Peyer's patch (tissue), 4 donors: Measurements from ENCODE around the gene IL17RD. TPM values are rescaled to one million over a fixed set of nuclear protein-coding genes. Genes with fewer than 3 reads are reported as not detected.

Experiments used
- DNase-seq, 3 donors: peaks; one replicate each; pipeline ENCODE4 v3.0.0-alpha.2; 2017 to 2019
- H3K27ac ChIP-seq, 4 donors: fragments of 200-600 bp; sonication (generic); one replicate each; pipeline ENCODE4 v1.5.1; 2016 to 2019
- H3K27me3 ChIP-seq, 2 donors: fragments of 200-600 bp; sonication (generic); one replicate each; pipeline ENCODE4 v1.5.1; 2019
- H3K36me3 ChIP-seq, 3 donors: fragments of 200-600 bp; sonication (generic); one replicate each; pipeline ENCODE4 v1.5.1; 2016 to 2019
- H3K4me1 ChIP-seq, 4 donors: fragments of 200-600 bp; sonication (generic); one replicate each; pipeline ENCODE4 v1.5.1; 2016 to 2019
- H3K4me3 ChIP-seq, 4 donors: fragments of 200-600 bp; sonication (generic); 1 replicate in 3 of 4; 2 replicates in 1 of 4; pipeline ENCODE4 v1.5.1; 2016 to 2019; ENCODE audit warnings: mild to moderate bottlenecking in 1 of 4
- H3K9me3 ChIP-seq, 4 donors: fragments of 200-600 bp; sonication (generic); one replicate each; pipeline ENCODE4 v1.5.1; 2016 to 2019; ENCODE audit warnings: mild to moderate bottlenecking in 1 of 4
- POLR2A ChIP-seq, 2 donors: fragments of 450-650 bp; IDR thresholded peaks; one replicate each; pipeline ENCODE4 v1.5.1; 2017; ENCODE audit warnings: antibody characterized with exemption in 2 of 2, mild to moderate bottlenecking in 2 of 2, moderate library complexity in 2 of 2
- total RNA-seq, 4 donors: library from RNA; depleted of rRNA; stranded (reverse); fragments of >200 nt; gene quantifications; one replicate each; pipeline ENCODE4 v1.1.0, GENCODE V29; 2016
- TF ChIP-seq, protein P1 (sequence below), 6 experiments: fragments of 450-650 bp in 4 of 6; fragments of 200-600 bp in 2 of 6; sonication (generic) in 1 of 6; IDR thresholded peaks; one replicate each; pipeline ENCODE4 v1.5.1; 2017 to 2019; ENCODE audit warnings: antibody characterized with exemption in 6 of 6, mild to moderate bottlenecking in 3 of 6, moderate library complexity in 1 of 6

The IL17RD gene
- total RNA-seq, 4 donors from 2014 or later, result 0.88 to 5.8 (median 2.1) TPM

DNA sequence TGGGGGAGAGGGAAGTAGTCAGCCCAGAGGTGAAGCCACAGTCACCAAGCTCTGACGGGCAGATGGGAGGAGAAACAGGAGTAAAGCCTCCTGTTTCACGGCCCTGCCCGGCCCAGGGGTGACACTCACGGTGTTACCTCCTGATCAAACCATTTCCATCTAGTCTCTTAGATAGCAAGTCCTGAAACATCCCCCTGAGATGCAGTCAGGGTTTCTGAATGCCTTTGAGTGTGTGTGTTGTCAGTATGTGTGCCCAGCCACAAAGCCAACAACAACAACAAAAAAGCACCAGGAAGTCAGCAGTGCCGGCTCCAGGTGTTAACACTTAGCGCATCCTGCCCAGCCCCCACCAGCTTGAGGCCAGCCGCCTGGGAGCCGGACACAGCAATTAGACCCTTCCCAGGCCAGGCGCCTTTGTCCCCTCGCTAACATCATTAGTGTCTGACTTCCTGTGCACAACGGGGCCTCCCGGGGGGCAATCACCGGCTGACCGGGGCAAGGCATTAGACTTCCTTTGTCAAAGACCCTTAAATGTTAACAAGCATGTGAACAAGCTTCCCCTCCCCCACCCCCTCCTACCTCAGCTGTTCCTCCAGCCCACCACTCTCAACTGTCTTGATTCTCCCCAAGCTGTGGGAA lies 34.5 kb downstream of the IL17RD start:
- Histone ChIP-seq H3K9me3 (no peaks in the 10 kb centered on the region), H3K27ac (no peak overlapping the region), H3K27me3 (no peaks in the 10 kb centered on the region), H3K4me3 (no peak overlapping the region), H3K36me3 (no peaks in the 10 kb centered on the region), H3K4me1 (no peaks in the 10 kb centered on the region)
- DNase-seq, result no peak
- TF ChIP-seq POLR2A (IDR thresholded peaks at IDR 0.05), result no peak
- TF ChIP-seq, protein P1, sequence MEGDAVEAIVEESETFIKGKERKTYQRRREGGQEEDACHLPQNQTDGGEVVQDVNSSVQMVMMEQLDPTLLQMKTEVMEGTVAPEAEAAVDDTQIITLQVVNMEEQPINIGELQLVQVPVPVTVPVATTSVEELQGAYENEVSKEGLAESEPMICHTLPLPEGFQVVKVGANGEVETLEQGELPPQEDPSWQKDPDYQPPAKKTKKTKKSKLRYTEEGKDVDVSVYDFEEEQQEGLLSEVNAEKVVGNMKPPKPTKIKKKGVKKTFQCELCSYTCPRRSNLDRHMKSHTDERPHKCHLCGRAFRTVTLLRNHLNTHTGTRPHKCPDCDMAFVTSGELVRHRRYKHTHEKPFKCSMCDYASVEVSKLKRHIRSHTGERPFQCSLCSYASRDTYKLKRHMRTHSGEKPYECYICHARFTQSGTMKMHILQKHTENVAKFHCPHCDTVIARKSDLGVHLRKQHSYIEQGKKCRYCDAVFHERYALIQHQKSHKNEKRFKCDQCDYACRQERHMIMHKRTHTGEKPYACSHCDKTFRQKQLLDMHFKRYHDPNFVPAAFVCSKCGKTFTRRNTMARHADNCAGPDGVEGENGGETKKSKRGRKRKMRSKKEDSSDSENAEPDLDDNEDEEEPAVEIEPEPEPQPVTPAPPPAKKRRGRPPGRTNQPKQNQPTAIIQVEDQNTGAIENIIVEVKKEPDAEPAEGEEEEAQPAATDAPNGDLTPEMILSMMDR (IDR thresholded peaks at IDR 0.05), result no peak

DNA sequence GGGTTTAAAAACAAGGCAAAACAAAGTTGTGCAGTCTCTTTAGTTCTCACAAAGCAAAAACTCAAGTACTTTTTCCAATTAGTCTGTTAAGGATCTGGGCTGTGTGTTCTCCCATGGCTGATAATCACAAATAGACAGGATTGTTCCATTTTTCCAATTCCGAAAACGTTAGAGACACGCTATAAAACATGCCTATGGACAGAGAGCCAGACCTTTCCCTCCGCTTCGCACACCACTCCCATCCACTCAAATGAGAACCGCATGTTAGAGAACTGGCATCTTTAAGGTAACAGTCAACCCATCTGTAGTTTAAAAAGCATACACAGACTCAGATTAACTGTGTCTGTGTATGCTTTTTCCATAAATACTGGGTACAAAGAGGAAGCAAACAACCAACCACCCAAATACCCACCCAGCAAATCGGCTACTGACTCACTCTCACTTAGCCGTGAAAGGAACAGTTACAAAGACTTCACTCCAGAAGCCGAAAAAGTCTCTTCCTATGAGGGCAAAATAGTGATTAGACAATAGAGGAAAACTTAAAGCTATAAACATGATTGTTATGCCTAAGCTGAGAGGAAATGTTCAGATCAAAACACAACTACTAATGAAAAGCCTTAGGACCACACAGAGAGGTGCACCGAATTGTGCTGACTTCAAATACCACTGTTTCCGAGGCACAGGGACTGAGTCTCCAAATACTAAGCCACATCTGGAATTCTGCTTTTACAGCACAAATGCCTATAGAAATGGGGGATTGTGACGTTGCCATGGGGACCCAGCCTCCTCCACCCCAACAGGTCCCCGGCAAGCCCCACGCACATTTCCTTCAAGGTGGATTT lies 36.1 kb downstream of the IL17RD start:
- no peak for DNase-seq
- no peaks in the 10 kb centered on the region for H3K27me3 ChIP-seq
- H3K4me1 ChIP-seq, result no peaks in the 10 kb centered on the region
- H3K4me3 ChIP-seq, result no peak overlapping the region
- TF ChIP-seq POLR2A (IDR thresholded peaks at IDR 0.05), result no peak
- TF ChIP-seq, protein P1 (IDR thresholded peaks at IDR 0.05), result no peak
- H3K27ac ChIP-seq, result peak overlapping the region in 1 of 4 donors; percentile 52
- no peaks in the 10 kb centered on the region for H3K36me3 ChIP-seq
- H3K9me3 ChIP-seq, result no peaks in the 10 kb centered on the region

DNA sequence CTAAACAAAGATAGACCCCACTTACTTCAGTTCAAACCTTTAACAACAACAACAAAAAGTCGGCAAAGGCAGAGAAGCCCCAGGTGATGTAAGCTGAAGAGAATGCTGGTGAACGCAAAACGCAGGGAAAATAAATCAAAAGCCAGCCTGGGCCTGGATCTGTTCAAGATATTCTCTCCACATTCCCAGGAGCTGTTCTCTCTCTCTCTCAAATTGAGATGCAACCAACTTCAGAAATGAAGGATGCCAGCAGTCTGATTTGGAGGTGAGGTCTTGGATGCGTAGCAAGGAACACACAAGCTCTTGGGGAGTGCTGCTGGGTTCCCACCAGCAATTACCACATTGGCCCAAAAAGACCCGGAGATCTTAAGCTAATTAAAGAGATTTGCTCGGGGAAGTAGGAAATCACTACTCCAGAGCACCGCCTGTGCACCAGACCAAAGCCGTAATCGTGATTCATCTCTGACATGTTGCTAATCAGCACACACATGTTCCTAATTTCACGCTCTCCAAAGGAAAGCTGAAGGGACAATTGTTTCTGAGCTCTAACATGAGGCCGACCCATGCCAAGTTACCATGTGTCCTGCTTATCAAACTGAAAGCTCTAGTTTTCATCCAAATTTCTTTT lies 37.1 kb downstream of the IL17RD start:
- H3K27ac ChIP-seq, result peak overlapping the region in 1 of 4 donors; percentile 52
- H3K4me3 ChIP-seq, result no peak overlapping the region

DNA sequence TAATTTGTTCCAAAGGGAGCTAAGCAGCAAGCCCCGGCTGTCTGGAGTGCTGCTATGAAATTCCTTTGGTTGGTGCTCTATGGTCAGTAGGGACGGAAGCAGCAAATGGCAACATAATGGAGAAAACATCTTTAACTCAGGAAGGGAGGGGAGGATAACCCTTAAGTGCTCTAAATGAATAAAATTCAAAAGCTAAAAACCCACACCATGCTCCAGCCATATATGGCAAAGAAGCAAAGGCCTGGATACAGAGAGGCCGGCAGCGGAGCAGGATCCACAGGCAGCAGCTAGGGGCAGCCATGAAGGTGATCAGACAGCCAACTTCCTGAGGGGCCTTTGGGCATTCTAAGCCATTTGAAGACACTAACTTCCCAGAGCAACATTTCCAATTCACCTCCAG lies 38.9 kb downstream of the IL17RD start:
- TF ChIP-seq, protein P1 (IDR thresholded peaks at IDR 0.05), result no peak
- TF ChIP-seq POLR2A (IDR thresholded peaks at IDR 0.05), result no peak
- no peaks in the 10 kb centered on the region for H3K27me3 ChIP-seq
- H3K36me3 ChIP-seq, result no peaks in the 10 kb centered on the region
- no peaks in the 10 kb centered on the region for H3K4me1 ChIP-seq
- DNase-seq, result no peak
- no peaks in the 10 kb centered on the region for H3K9me3 ChIP-seq
- H3K4me3 ChIP-seq, result no peak overlapping the region
- H3K27ac ChIP-seq, result no peak overlapping the region

More for the DNA sequence above, 37.1 kb downstream of the IL17RD start:
- no peaks in the 10 kb centered on the region for H3K9me3 ChIP-seq
- H3K36me3 ChIP-seq, result no peaks in the 10 kb centered on the region
- no peak for DNase-seq
- no peaks in the 10 kb centered on the region for H3K4me1 ChIP-seq
- no peak for TF ChIP-seq POLR2A (IDR thresholded peaks at IDR 0.05)
- TF ChIP-seq, protein P1 (IDR thresholded peaks at IDR 0.05), result no peak
- no peaks in the 10 kb centered on the region for H3K27me3 ChIP-seq

DNA sequence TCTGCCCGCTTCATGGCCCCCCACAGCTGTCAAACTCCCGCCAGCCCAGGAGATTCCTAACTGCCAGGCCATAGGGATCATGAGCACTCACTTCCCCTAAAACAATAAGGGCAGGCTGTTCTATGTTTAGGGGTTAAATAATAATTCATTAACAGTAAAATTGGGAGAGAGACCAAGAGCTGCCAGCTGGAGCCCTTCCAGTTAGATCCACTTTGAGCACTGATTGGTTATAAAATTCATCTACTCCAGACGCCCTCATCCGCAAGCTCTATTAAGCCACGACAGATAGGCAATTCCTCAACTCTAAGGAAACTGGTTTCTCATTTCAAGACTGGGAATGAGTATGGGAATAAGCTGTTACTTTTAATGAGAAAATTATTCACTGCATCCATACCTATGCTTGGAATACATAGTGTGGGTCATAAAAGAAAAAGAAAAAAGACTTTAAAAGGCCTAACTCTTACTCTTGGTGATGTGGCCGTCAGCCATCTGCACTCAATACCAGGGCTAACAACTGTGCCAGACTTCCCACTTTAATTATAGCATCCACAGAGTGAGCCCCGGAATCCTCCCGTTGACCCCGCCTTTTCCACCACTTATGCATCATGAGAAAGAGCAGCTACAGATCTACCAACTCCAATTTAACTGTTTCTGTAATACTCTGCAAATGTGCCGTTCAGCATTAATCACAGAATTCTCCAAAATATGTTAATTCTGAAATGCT lies 44.5 kb downstream of the IL17RD start:
- peak overlapping the region in 1 of 4 donors; percentile 42 for H3K27ac ChIP-seq
- TF ChIP-seq, protein P1 (IDR thresholded peaks at IDR 0.05), result no peak
- no peak for TF ChIP-seq POLR2A (IDR thresholded peaks at IDR 0.05)
- no peaks in the 10 kb centered on the region for H3K9me3 ChIP-seq
- H3K4me3 ChIP-seq, result no peak overlapping the region
- H3K36me3 ChIP-seq, result no peaks in the 10 kb centered on the region
- H3K27me3 ChIP-seq, result no peaks in the 10 kb centered on the region
- no peak for DNase-seq
- H3K4me1 ChIP-seq, result no peaks in the 10 kb centered on the region
